K562 (cell line): ENCODE results near the gene IMPG1.
"Not testable (repeated sequence)": the region's sequence is repeated elsewhere in the genome, so short reads cannot be mapped to it uniquely, and the experiment has no call there.

Source experiments
- CREB5 ChIP-seq: fragments of 250-450 bp; sonication (Bioruptor Pico); IDR thresholded peaks from 2 replicates; pipeline ENCODE4 v1.5.0; 2020; ENCODE audit warnings: mild to moderate bottlenecking
- E2F4 ChIP-seq: sonication (generic); formaldehyde crosslinking; IDR thresholded peaks from 2 replicates; pipeline ENCODE4 v1.8.0; 2022; ENCODE audit warnings: mild to moderate bottlenecking, low read depth, missing genetic modification reagents
- FOS ChIP-seq: IDR thresholded peaks from 3 replicates; pipeline ENCODE4 v1.6.1; 2011; ENCODE audit not compliant: insufficient read length; ENCODE audit errors: extremely low read depth
- POLR2A ChIP-seq: fragments of 450-650 bp; conservative IDR thresholded peaks from 2 replicates; pipeline ENCODE4 v1.6.1; 2016
- POLR2AphosphoS5 ChIP-seq: IDR thresholded peaks from 2 replicates; pipeline ENCODE4 v1.6.1; 2011; ENCODE audit warnings: mild to moderate bottlenecking, low read depth, low read length, moderate library complexity; ENCODE audit not compliant: control insufficient read depth, insufficient read depth
- PTRF ChIP-seq: fragments of 450-650 bp; IDR thresholded peaks from 2 replicates; pipeline ENCODE4 v1.6.1; 2016; ENCODE audit warnings: mild to moderate bottlenecking, missing genetic modification characterization, missing compliant biosample characterization
- SMC3 ChIP-seq: conservative IDR thresholded peaks from 2 replicates; pipeline ENCODE4 v1.6.1; 2011; ENCODE audit warnings: low read depth, low read length, improper control_type of control experiment; ENCODE audit not compliant: insufficient read depth
- STAG1 ChIP-seq: sonication (generic); formaldehyde crosslinking; IDR thresholded peaks from 2 replicates; pipeline ENCODE4 v1.5.0; 2020; ENCODE audit warnings: missing genetic modification reagents, borderline replicate concordance
- TEAD1 ChIP-seq, 2 experiments: fragments of 450-650 bp in 1 of 2; sonication (generic) in 1 of 2; formaldehyde crosslinking; IDR thresholded peaks; 2 replicates each; pipeline versions ENCODE4 v1.4.0 to v1.8.0; 2020 to 2022; ENCODE audit warnings: mild to moderate bottlenecking in 2 of 2, missing genetic modification reagents in 1 of 2

- not testable (repeated sequence) for TF ChIP-seq FOS; STAG1 (CRISPR knock-in tag); POLR2A; TEAD1 (CRISPR knock-in tag; IDR thresholded peaks at IDR 0.05); E2F4 (CRISPR knock-in tag); PTRF (tag); SMC3; POLR2AphosphoS5; CREB5 (CRISPR knock-in tag)
Measured at GRCh38 chr6:75905129-75905528, 167.3 kb downstream of the IMPG1 start.
